ENCODE measurements around the gene RFX1. TPM values are rescaled to one million over a fixed set of nuclear protein-coding genes. Genes with fewer than 3 reads are reported as not detected.

Gene RFX1
- total RNA-seq, 1 donor from 2014 or later: 21.2 TPM

DNA sequence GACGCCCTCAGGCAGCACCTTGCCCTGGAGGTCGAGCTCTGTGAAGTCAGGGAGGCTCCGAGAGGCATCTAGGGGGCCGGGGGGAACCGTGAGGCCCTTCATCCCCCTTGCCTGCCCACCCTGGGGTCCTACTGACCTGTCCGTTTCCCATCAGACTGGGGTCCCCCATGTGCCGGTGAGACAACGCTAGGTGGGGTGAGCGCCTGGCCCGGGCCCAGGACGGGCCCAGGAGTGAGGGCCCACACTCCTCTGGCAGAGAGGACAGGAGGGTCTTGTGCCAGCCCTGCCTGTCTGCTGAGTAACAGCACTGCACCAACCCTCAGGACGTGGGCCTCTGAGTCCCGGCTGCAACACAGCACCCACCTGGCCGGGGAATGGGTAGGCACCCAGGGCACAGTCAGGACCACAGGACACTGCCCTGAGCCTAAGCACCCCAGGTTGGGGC is 39.4 kb downstream of the RFX1 start:
- TF ChIP-seq, protein P1, sequence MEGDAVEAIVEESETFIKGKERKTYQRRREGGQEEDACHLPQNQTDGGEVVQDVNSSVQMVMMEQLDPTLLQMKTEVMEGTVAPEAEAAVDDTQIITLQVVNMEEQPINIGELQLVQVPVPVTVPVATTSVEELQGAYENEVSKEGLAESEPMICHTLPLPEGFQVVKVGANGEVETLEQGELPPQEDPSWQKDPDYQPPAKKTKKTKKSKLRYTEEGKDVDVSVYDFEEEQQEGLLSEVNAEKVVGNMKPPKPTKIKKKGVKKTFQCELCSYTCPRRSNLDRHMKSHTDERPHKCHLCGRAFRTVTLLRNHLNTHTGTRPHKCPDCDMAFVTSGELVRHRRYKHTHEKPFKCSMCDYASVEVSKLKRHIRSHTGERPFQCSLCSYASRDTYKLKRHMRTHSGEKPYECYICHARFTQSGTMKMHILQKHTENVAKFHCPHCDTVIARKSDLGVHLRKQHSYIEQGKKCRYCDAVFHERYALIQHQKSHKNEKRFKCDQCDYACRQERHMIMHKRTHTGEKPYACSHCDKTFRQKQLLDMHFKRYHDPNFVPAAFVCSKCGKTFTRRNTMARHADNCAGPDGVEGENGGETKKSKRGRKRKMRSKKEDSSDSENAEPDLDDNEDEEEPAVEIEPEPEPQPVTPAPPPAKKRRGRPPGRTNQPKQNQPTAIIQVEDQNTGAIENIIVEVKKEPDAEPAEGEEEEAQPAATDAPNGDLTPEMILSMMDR (IDR thresholded peaks at IDR 0.05; ENCODE audit: unreplicated experiment): no peak
- H3K27me3 Mint-ChIP-seq (ENCODE audit: low read depth): no peaks in the 10 kb centered on the region
- no peak overlapping the region for H3K27ac Mint-ChIP-seq
- H3K4me3 Mint-ChIP-seq: no peak overlapping the region
- no peaks in the 10 kb centered on the region for H3K4me1 Mint-ChIP-seq
- no peaks in the 10 kb centered on the region for H3K9me3 Mint-ChIP-seq
- no peak for DNase-seq (ENCODE audit: low spot score in 2 of 2, unreplicated experiment in 2 of 2)
- H3K36me3 Mint-ChIP-seq: peaks cover 15% of the 10 kb centered on the region

DNA sequence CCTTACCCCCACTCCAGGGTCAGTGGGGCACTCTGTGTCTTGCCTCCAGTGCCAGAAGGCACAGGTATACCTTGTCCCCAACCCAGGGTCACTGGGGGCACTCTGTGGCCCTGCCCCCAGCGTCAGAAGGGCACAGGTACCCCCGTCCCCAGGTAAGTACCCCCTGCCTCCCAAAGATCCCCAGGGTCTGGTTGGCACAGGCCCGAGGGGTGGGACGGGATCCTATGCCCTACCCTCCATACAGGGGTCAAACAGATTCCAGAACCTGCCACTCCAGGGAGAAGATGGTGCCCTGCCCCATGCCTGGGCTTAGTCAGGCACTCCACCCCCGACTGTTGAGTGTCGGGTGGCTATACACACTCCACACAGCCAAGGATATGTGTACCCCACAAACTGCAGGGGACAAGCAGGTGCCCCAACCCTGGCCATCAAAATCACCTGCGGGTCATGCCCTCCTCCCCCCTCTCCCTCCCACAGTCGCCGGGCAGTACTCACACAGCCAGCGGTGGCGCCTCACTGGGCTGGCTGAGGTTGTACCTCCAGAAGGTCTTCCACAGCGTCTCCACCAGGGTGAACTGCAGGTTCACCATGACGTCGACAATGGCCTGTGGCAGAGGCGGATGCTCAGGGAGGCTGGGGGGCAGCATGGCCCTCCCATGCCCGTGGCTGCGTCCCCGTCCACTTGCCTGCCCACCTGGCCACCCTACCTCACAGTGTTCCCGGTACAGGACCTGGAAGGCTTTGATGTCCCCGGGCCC is 40.0 kb downstream of the RFX1 start:
- Mint-ChIP-seq H3K4me1 (no peaks in the 10 kb centered on the region), H3K9me3 (no peaks in the 10 kb centered on the region), H3K4me3 (no peak overlapping the region), H3K27ac (no peak overlapping the region), H3K36me3 (peaks cover 20% of the 10 kb centered on the region), H3K27me3 (ENCODE audit: low read depth) (no peaks in the 10 kb centered on the region)
- no peak for DNase-seq (ENCODE audit: low spot score in 2 of 2, unreplicated experiment in 2 of 2)
- TF ChIP-seq, protein P1 (IDR thresholded peaks at IDR 0.05; ENCODE audit: unreplicated experiment): no peak

DNA sequence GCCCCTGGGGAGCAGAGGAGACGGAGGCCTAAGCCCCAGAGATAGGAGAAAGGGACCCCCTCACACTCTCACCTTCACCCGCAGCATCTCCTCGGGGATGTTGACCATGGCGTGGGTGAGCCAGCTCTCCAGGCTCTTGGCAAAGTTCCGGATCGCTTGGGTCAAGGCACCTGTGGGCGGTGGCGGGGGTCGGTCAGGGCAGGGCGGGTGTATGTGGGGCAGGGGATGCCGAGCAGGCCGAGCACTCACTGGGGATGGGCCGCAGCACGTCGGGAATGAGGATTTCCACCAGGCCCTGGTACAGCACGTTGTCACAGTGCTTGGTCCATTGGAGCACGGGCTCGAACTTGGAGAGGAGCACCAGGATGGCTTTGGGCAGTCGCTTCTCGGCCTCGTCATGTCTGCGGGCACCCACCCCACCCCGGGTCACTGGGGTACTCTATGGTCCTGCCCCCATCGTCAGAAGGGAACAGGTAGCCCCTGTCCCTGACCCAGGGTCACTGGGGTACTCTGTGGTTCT is 40.7 kb downstream of the RFX1 start:
- peaks cover 20% of the 10 kb centered on the region for H3K36me3 Mint-ChIP-seq
- no peaks in the 10 kb centered on the region for H3K9me3 Mint-ChIP-seq
- H3K27ac Mint-ChIP-seq: no peak overlapping the region
- H3K4me3 Mint-ChIP-seq: no peak overlapping the region
- DNase-seq (ENCODE audit: low spot score in 2 of 2, unreplicated experiment in 2 of 2): no peak
- TF ChIP-seq, protein P1 (IDR thresholded peaks at IDR 0.05; ENCODE audit: unreplicated experiment): no peak
- H3K4me1 Mint-ChIP-seq: no peaks in the 10 kb centered on the region
- no peaks in the 10 kb centered on the region for H3K27me3 Mint-ChIP-seq (ENCODE audit: low read depth)

DNA sequence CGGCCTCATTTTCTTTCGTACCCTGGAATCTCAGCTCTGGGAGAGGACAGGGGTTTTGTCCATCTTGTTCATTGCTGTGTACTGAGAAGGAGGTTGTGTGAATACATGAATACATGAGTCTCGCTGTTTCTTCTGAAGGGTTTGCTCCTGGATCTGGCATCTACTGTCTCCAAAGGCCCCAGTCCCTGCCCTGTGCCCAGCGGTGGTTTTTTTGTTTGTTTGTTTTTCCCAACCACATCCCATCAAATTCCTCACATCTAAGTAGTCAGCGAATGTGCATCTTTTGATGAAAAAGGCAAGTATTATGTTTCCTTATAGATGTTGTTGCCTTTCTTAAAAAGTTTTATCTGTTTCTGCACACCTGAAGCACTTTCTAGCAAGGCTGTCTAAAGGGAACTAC is 41.3 kb downstream of the RFX1 start:
- no peaks in the 10 kb centered on the region for H3K27me3 Mint-ChIP-seq (ENCODE audit: low read depth)
- DNase-seq (ENCODE audit: low spot score in 2 of 2, unreplicated experiment in 2 of 2): no peak
- no peak overlapping the region for H3K4me3 Mint-ChIP-seq
- H3K9me3 Mint-ChIP-seq: no peaks in the 10 kb centered on the region
- peaks cover 20% of the 10 kb centered on the region for H3K36me3 Mint-ChIP-seq
- no peak overlapping the region for H3K27ac Mint-ChIP-seq
- TF ChIP-seq, protein P1 (IDR thresholded peaks at IDR 0.05; ENCODE audit: unreplicated experiment): no peak
- H3K4me1 Mint-ChIP-seq: no peaks in the 10 kb centered on the region

DNA sequence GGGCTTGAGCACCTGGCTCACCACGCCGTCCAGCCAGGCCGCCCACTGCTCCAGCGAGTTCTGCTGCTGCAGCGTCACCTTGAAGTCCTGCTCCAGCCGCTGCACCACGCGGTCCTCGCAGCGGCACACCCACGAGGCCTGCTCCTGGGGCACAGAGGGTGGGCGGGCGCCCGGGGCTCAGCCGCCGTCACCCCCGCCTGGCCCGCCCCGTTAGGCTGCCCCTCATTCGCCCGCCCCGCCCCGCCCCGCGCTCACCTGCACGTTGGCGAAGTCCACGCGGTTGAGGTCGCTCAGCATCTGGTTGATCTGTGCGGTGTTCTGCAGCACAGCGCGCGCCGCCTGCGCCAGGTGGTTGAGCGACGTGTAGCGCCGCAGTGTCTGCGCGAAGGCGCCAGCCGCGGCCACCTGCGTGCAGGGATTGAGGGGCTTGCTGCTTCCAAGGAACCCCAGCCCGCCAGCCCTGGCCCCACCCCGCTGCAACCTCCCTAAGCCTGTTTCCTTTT is 42.5 kb downstream of the RFX1 start:
- Mint-ChIP-seq H3K4me3 (no peak overlapping the region), H3K9me3 (no peaks in the 10 kb centered on the region), H3K27me3 (ENCODE audit: low read depth) (no peaks in the 10 kb centered on the region), H3K36me3 (peaks cover 14% of the 10 kb centered on the region), H3K27ac (no peak overlapping the region), H3K4me1 (no peaks in the 10 kb centered on the region)
- TF ChIP-seq, protein P1 (IDR thresholded peaks at IDR 0.05; ENCODE audit: unreplicated experiment): no peak
- no peak for DNase-seq (ENCODE audit: low spot score in 2 of 2, unreplicated experiment in 2 of 2)

Data from mesothelial cell of epicardium (in vitro differentiated cells).